ENCODE results near the gene CRHR1. TPM values are rescaled to one million over a fixed set of nuclear protein-coding genes. Genes with fewer than 3 reads are reported as not detected.

CRHR1 gene
- total RNA-seq, 1 experiment from 2014 or later: 0.15 TPM

- in situ Hi-C loops (cut with HindIII; ENCODE audit: low pct_unique_long_range_greater_than_20kb, low sequenced_read_pairs): no loop called here
- ChIA-PET POLR2A (no interaction called here), CTCF (no interaction called here)
- intact Hi-C loops (cut with micrococcal nuclease; ENCODE audit: unreplicated experiment): no loop called here
- ATAC-seq (no peak), DNase-seq (ENCODE audit: low read depth, low spot score) (no peak)
- Histone ChIP-seq H3K27ac (ENCODE audit: low read length) (no peak overlapping the region), H3K27me3 (ENCODE audit: control insufficient read depth, insufficient read depth, low read length) (peaks cover 2% of the 10 kb centered on the region; the same call in 1 of the 2 replicates), H3K9me3 (ENCODE audit: control insufficient read depth, insufficient read depth, low read depth, low read length) (no peaks in the 10 kb centered on the region), H3K4me3 (ENCODE audit: low read depth in 2 of 2, low read length in 2 of 2) (no peak overlapping the region), H3K4me1 (ENCODE audit: control insufficient read depth, insufficient read depth, low read length) (no peaks in the 10 kb centered on the region), H3K36me3 (ENCODE audit: control insufficient read depth, insufficient read depth, low read length) (no peaks in the 10 kb centered on the region)
- BruUV-seq (replicated peaks): no TSS peak
- TF ChIP-seq, protein P1, sequence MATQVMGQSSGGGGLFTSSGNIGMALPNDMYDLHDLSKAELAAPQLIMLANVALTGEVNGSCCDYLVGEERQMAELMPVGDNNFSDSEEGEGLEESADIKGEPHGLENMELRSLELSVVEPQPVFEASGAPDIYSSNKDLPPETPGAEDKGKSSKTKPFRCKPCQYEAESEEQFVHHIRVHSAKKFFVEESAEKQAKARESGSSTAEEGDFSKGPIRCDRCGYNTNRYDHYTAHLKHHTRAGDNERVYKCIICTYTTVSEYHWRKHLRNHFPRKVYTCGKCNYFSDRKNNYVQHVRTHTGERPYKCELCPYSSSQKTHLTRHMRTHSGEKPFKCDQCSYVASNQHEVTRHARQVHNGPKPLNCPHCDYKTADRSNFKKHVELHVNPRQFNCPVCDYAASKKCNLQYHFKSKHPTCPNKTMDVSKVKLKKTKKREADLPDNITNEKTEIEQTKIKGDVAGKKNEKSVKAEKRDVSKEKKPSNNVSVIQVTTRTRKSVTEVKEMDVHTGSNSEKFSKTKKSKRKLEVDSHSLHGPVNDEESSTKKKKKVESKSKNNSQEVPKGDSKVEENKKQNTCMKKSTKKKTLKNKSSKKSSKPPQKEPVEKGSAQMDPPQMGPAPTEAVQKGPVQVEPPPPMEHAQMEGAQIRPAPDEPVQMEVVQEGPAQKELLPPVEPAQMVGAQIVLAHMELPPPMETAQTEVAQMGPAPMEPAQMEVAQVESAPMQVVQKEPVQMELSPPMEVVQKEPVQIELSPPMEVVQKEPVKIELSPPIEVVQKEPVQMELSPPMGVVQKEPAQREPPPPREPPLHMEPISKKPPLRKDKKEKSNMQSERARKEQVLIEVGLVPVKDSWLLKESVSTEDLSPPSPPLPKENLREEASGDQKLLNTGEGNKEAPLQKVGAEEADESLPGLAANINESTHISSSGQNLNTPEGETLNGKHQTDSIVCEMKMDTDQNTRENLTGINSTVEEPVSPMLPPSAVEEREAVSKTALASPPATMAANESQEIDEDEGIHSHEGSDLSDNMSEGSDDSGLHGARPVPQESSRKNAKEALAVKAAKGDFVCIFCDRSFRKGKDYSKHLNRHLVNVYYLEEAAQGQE (IDR thresholded peaks at IDR 0.05; ENCODE audit: insufficient read depth in 1 of 2, low read depth in 2 of 2, low read length in 1 of 2): no peak
- TF ChIP-seq CTCF (IDR thresholded peaks at IDR 0.05) (no peak), TCF7L2 (IDR thresholded peaks at IDR 0.05; ENCODE audit: low read depth, low read length) (no peak), POLR2AphosphoS5 (IDR thresholded peaks at IDR 0.05; ENCODE audit: low read depth, low read length) (no peak), SIN3A (IDR thresholded peaks at IDR 0.05; ENCODE audit: borderline replicate concordance, insufficient read depth, low read depth, low read length) (no peak)
Measured at GRCh38 chr17:45873728-45874127, 89.6 kb downstream of the CRHR1 start.

DNA sequence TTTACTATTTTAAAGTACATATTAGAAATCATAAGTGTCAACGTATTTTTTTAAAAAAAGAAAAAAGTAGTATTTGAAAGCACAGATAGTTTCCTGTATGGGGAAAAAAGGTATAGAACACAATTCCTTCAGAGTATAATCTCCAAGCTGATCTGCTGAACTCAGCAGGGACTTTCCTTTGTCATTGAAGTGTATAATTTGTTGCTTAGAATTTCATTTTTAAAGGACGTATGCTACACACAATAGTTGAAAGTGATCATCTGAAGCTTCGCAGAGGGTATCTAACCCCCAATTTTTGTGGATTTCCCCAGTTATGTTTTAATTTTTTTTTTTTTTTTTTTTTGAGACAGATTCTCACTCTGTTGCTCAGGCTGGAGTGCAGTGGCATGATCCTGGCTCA is 90.0 kb downstream of the CRHR1 start:
- ATAC-seq (no peak), DNase-seq (ENCODE audit: low read depth, low spot score) (no peak)
- Histone ChIP-seq H3K36me3 (ENCODE audit: control insufficient read depth, insufficient read depth, low read length) (no peaks in the 10 kb centered on the region), H3K4me3 (ENCODE audit: low read depth in 2 of 2, low read length in 2 of 2) (no peak overlapping the region), H3K27ac (ENCODE audit: low read length) (no peak overlapping the region), H3K4me1 (ENCODE audit: control insufficient read depth, insufficient read depth, low read length) (no peaks in the 10 kb centered on the region), H3K9me3 (ENCODE audit: control insufficient read depth, insufficient read depth, low read depth, low read length) (no peaks in the 10 kb centered on the region), H3K27me3 (ENCODE audit: control insufficient read depth, insufficient read depth, low read length) (peaks cover 2% of the 10 kb centered on the region; the same call in 1 of the 2 replicates)
- no TSS peak for BruUV-seq (replicated peaks)
- in situ Hi-C loops (cut with HindIII; ENCODE audit: low pct_unique_long_range_greater_than_20kb, low sequenced_read_pairs): no loop called here
- intact Hi-C loops (cut with micrococcal nuclease; ENCODE audit: unreplicated experiment): no loop called here
- TF ChIP-seq POLR2AphosphoS5 (IDR thresholded peaks at IDR 0.05; ENCODE audit: low read depth, low read length): no peak
- TF ChIP-seq, protein P1 (IDR thresholded peaks at IDR 0.05; ENCODE audit: insufficient read depth in 1 of 2, low read depth in 2 of 2, low read length in 1 of 2): no peak
- no peak for TF ChIP-seq SIN3A (IDR thresholded peaks at IDR 0.05; ENCODE audit: borderline replicate concordance, insufficient read depth, low read depth, low read length)
- no peak for TF ChIP-seq TCF7L2 (IDR thresholded peaks at IDR 0.05; ENCODE audit: low read depth, low read length)
- no peak for TF ChIP-seq CTCF (IDR thresholded peaks at IDR 0.05)
- ChIA-PET POLR2A (no interaction called here), CTCF (no interaction called here)

All from Panc1 (cell line).